ENCODE results near the gene FNDC3A. TPM values are rescaled to one million over a fixed set of nuclear protein-coding genes. Genes with fewer than 3 reads are reported as not detected.

Gene FNDC3A
- total RNA-seq, 2 experiments from 2014 or later: 24.5 to 25.1 TPM

- ChIA-PET CTCF (interaction anchor here (0.8 to 1.4 kb wide), 2 partner anchors 8 to 41 kb away, joined by 3 to 18 read pairs; no protein-coding TSS in a partner anchor), POLR2A (interaction anchor here (0.6 kb wide), 1 partner anchor 1653 kb away, joined by 5 read pairs; no protein-coding TSS in a partner anchor)
Observed at GRCh38 chr13:49240017-49240416, 264.3 kb downstream of the FNDC3A start.

GRCh38 chr13:49241296-49241695 lies 265.6 kb downstream of the FNDC3A start:
- CTCF ChIA-PET: interaction anchor here (1.1 kb wide), 1 partner anchor 18 kb away, joined by 3 read pairs; no protein-coding TSS in a partner anchor
- POLR2A ChIA-PET: no interaction called here

GRCh38 chr13:49245101-49245500 lies 269.4 kb downstream of the FNDC3A start:
- ChIA-PET CTCF (interaction anchor here (1.3 kb wide), 2 partner anchors 24 to 36 kb away, joined by 3 to 4 read pairs; no protein-coding TSS in a partner anchor), POLR2A (no interaction called here)

- POLR2A ChIA-PET: interaction anchor here (1.1 kb wide), 1 partner anchor 32 kb away, joined by 3 read pairs; no protein-coding TSS in a partner anchor
- CTCF ChIA-PET: interaction anchor here (0.9 to 2.7 kb wide), 2 partner anchors 32 to 34 kb away, joined by 3 to 13 read pairs; no protein-coding TSS in a partner anchor
Observed at GRCh38 chr13:49246850-49247642, 271.3 kb downstream of the FNDC3A start.

DNA sequence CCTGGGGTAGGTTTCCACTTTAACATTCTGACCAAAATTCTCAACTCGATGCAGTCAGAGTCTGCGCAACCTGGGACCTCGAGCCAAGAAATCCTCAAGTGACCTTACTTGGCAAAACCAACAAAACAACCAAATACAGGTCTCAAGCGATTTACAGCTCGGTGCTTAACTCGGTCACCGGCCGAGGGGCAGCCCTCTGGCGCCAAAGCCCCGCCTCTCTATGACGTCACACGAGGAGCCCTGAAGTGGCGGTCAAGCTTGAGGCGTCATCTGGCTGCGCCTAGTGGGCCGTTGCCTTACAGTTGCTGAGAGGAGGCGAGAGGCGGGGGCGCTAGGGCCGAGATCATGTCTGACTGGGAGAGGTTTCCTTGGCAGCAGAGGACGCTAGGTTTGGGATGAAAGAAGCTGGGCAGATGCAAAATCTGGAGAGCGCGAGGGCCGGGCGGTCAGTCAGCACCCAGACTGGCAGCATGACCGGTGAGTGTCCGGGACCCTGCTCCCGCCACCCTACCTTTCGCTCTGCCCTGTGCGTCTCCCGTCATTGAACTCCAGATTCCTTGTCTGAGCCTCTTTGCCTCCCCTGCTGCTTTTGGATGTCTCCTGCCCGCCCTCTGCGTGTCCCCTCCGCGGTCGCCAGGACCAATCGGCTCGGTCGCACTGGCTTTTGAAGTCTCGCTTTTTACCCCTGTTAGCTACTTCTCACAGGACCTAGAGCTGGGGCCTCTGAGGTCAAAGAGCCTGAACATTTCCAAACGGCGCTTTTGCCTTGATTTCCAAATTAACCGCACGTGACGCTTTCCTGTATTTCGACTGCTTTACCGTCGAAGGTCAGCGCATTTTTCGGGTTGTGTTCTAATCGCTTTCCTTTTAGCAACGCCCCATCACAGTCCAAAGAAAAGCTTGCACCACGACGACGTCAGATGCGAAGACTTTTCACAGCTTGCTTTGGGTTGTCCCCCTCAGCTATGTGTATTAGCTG lies 272.2 kb downstream of the FNDC3A start, which contains the start of gene CDADC1:
Gene CDADC1 (plus strand): TSS at position 283 of the 979 bp plus-strand sequence. CDS start 113 bp downstream, at position 396.
- CTCF ChIA-PET: interaction anchor here (0.9 to 2.7 kb wide), 3 partner anchors 8 to 33 kb away, joined by 3 to 13 read pairs (median 3); no protein-coding TSS in a partner anchor
- POLR2A ChIA-PET: interaction anchor here (0.9 to 1.1 kb wide), 2 partner anchors 31 to 196 kb away, joined by 3 read pairs; partner anchors contain the start of genes CAB39L and SETDB2

DNA sequence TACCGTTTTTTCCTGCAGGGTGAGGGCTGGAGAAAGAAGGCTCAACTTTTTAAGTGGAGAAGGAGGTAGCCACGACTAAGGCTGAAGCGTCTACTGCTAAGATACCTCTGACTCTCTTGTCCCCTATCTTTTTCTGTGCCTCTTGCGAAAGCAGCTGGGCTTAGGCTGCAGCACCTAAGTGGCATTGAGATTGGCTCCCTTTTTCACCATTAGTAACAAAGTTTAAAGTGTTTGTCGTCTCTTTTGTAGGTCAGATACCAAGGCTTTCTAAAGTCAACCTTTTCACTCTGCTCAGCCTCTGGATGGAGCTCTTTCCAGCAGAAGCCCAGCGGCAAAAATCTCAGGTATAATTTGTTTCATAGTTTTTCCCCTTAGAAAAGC lies 272.9 kb downstream of the FNDC3A start:
- ChIA-PET CTCF (interaction anchor here (0.9 to 2.7 kb wide), 2 partner anchors 8 to 32 kb away, joined by 3 to 13 read pairs; no protein-coding TSS in a partner anchor), POLR2A (interaction anchor here (0.9 kb wide), 1 partner anchor 195 kb away, joined by 3 read pairs; the partner anchor contains the start of genes CAB39L and SETDB2)

DNA sequence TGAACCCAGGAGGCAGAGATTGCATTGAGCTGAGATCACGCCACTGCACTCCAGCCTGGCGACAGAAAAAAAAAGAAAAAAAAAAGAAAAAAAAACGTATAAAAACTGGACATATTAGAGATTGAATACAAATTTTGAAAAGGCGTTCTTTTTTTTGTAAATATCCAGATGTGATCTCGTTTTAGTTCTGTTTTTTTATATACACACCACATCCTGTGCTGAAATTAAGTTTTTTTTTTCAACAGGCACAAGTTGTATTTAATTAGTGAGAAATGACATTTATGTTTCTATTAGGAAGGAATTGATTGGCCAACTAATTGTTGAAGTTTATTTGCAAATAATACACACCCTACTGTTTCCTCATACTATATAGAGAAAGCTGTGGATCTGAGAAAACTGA lies 275.6 kb downstream of the FNDC3A start:
- ChIA-PET POLR2A (no interaction called here), CTCF (no interaction called here)

GRCh38 chr13:49253310-49253709 lies 277.6 kb downstream of the FNDC3A start:
- CTCF ChIA-PET: no interaction called here
- POLR2A ChIA-PET: interaction anchor here (0.5 kb wide), 1 partner anchor 209 kb away, joined by 3 read pairs; no protein-coding TSS in a partner anchor

DNA sequence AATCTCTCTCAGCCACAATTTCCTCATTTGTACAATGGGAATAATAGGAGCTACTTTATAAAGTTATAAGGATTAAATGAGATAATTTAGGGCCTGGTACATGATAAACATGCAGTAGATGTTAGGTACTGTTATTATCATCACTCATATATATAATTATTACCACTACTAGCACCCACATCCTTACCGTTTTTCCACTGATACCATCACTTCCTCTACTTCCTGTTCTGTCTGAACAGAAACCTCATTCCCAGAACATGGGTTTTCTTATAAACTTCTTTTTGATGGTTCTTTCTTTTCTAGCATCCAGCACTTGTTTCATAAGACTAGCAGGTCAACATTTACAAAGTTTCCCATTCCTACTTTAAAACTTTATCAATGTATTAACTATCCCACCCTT lies 278.3 kb downstream of the FNDC3A start:
- CTCF ChIA-PET: interaction anchor here (0.7 kb wide), 1 partner anchor 17 kb away, joined by 4 read pairs; no protein-coding TSS in a partner anchor
- POLR2A ChIA-PET: no interaction called here

DNA sequence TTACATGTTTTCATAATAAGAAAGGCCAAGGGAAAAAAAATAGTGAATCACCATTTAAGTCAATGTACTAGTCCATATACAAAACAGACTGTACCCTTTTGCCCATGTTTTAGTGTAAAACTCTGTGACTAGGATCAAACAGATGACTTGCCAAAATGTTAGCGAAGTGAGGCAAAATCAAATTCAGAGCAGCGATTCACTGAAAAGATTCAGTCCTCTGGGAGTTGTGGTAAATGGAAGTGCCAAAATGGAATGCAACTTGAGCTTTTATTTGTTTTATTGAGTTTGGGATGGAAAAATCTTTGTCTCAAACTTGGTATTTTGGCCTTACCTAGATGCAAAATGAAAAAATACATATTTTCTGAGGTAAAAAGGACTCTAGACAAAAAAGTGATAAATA lies 281.1 kb downstream of the FNDC3A start:
- ChIA-PET POLR2A (interaction anchor here (0.6 kb wide), 1 partner anchor 458 kb away, joined by 4 read pairs; no protein-coding TSS in a partner anchor), CTCF (no interaction called here)

- POLR2A ChIA-PET: interaction anchor here (1.2 kb wide), 1 partner anchor 186 kb away, joined by 4 read pairs; the partner anchor contains the start of genes CAB39L and SETDB2
- CTCF ChIA-PET: interaction anchor here (1.7 kb wide), 1 partner anchor 23 kb away, joined by 7 read pairs; no protein-coding TSS in a partner anchor
Observed at GRCh38 chr13:49258089-49258796, 282.5 kb downstream of the FNDC3A start.

Other genes starting within 250 kb of the FNDC3A start
- gene MLNR, start 244.4 kb downstream of the FNDC3A start, total RNA-seq: not detected

Data from activated CD8-positive, alpha-beta memory T cell treated with anti-CD3 and anti-CD28 coated beads for 36 hours (primary cell).